AG04450 (cell line): ENCODE data around the gene GPR52. TPM values are rescaled to one million over a fixed set of nuclear protein-coding genes. Genes with fewer than 3 reads are reported as not detected.

ENCODE experiments used
- CTCF ChIA-PET: fragments of 300-600, 350-600 bp; formaldehyde crosslinking; extraction: SDS; loops from one replicate; lab custom pipeline; 2022; ENCODE audit warnings: antibody characterized with exemption, inconsistent platforms; lab: Charles Lee
- POLR2A ChIA-PET: fragments of 350-600 bp; formaldehyde crosslinking; extraction: SDS; loops from one replicate; lab custom pipeline; 2021; ENCODE audit warnings: antibody characterized with exemption, inconsistent platforms; lab: Yijun Ruan, JAX
- DNase-seq: peaks from one replicate; pipeline ENCODE4 v3.0.0-alpha.2; 2011; ENCODE audit warnings: low read depth, low spot score
- H3K27ac ChIP-seq: one replicate; pipeline ENCODE4 v1.5.1; 2012; ENCODE audit warnings: low read depth, low read length, control low read depth
- H3K27me3 ChIP-seq: one replicate; pipeline ENCODE4 v1.6.0; 2012; ENCODE audit warnings: low read length; ENCODE audit not compliant: control insufficient read depth, insufficient read depth
- H3K4me3 ChIP-seq: 2 replicates; pipeline ENCODE4 v1.5.1; 2011; ENCODE audit warnings: mild to moderate bottlenecking, low read depth, low read length, control low read depth
- H3K9me3 ChIP-seq: 2 replicates; pipeline ENCODE4 v1.5.1; 2012; ENCODE audit warnings: low read length; ENCODE audit not compliant: control insufficient read depth, insufficient read depth
- polyA plus RNA-seq: library from polyadenylated mRNA; depleted of rRNA; stranded (reverse); fragments of >200 nt; gene quantifications from 2 replicates; pipeline ENCODE4 v1.2.3, GENCODE V29; 2011
- TF ChIP-seq, protein P1 (sequence below): IDR thresholded peaks from 2 replicates; pipeline ENCODE4 v1.5.1; 2011; ENCODE audit warnings: low read depth, low read length, control low read depth, inconsistent platforms

The GPR52 gene
- polyA plus RNA-seq, 1 experiment: 0.10 TPM

DNA sequence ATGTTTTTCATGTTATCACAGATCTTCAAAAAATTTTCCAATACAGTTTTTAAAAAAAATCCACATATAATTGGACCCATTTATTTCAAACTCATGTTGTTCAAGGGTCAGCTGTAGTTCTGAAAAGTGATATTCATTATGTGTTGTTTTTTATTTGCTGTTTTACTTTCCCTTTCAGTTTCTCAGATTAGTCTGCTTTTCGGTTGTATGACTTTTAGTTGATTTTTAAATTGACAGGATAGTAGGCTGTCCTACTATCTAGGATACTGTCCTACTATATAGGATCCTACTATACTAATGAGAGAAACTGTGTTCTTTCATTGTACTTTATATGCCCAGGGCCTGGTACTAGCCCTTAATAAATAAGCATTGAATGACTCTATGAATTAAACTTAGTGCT is 33.6 kb upstream of the GPR52 start:
- no peaks in the 10 kb centered on the region for H3K9me3 ChIP-seq
- no peak overlapping the region for H3K4me3 ChIP-seq
- DNase-seq: no peak
- no peaks in the 10 kb centered on the region for H3K27me3 ChIP-seq
- TF ChIP-seq, protein P1, sequence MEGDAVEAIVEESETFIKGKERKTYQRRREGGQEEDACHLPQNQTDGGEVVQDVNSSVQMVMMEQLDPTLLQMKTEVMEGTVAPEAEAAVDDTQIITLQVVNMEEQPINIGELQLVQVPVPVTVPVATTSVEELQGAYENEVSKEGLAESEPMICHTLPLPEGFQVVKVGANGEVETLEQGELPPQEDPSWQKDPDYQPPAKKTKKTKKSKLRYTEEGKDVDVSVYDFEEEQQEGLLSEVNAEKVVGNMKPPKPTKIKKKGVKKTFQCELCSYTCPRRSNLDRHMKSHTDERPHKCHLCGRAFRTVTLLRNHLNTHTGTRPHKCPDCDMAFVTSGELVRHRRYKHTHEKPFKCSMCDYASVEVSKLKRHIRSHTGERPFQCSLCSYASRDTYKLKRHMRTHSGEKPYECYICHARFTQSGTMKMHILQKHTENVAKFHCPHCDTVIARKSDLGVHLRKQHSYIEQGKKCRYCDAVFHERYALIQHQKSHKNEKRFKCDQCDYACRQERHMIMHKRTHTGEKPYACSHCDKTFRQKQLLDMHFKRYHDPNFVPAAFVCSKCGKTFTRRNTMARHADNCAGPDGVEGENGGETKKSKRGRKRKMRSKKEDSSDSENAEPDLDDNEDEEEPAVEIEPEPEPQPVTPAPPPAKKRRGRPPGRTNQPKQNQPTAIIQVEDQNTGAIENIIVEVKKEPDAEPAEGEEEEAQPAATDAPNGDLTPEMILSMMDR: no peak
- ChIA-PET POLR2A (no interaction called here), CTCF (interaction anchor here (0.6 to 2.7 kb wide), 5 partner anchors 15 to 331 kb away, joined by 3 to 11 read pairs (median 6); no protein-coding TSS in a partner anchor)
- no peak overlapping the region for H3K27ac ChIP-seq

DNA sequence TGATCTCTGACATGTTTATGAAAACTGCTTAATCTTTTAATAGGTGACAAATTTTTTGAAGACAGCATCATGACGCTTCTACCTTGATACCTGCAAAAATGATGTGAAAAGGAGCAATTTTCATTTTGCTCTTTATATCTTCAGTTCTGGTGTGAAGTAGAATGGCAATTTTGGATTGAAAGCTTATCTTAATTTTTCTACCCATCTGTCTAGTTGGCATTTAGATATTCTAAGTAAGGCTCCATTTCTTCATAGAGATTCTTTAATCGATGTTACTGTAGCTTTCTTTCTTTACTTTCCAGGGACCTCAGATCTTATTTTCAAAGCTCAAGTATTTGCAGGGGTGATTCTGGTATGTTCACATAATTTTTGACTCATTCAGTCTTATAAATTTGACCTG is 32.3 kb upstream of the GPR52 start:
- ChIA-PET POLR2A (no interaction called here), CTCF (interaction anchor here (0.6 to 2.7 kb wide), 2 partner anchors 16 to 153 kb away, joined by 3 to 11 read pairs; no protein-coding TSS in a partner anchor)
- TF ChIP-seq, protein P1: no peak
- no peak overlapping the region for H3K27ac ChIP-seq
- no peak overlapping the region for H3K4me3 ChIP-seq
- H3K9me3 ChIP-seq: no peaks in the 10 kb centered on the region
- DNase-seq: no peak
- no peaks in the 10 kb centered on the region for H3K27me3 ChIP-seq

DNA sequence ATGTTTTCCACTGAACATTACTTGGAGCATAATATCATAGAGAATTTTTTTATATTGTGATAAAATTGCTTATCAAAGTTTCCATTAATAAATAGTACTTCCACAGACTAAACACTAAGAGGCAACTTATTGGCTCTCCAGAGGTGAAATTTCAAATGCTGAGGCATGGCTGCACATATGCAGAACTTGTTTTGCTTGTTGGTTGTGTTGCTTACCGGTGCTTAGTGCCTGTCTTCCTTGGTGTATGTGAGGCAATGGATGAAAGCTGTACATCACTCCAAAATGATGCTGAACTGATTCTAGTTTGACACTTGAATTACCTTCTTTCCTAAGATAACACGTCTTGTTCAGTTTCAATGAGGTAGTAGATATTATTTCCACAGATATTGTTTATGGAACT is 29.8 kb upstream of the GPR52 start:
- H3K27me3 ChIP-seq: no peaks in the 10 kb centered on the region

DNA sequence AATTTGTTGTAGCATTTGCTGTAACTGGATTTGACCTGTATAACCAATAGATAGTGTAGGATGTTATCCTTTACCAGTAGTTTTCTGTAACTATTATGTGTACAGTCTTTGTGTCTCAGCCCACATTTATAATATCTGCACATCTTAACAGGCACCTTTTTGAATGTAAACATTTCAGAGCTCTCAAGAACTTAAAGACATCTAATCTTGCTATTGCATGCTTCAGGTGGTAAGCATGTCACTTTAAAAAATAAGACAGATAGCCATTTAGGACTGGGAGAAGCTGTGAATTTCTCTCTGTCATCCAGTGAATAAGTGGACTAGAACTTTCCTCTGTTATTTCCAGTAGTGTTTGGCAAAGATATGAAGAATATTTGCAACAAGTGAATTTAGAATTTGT is 22.6 kb upstream of the GPR52 start:
- Histone ChIP-seq H3K9me3 (no peaks in the 10 kb centered on the region), H3K4me3 (no peak overlapping the region), H3K27me3 (no peaks in the 10 kb centered on the region), H3K27ac (no peak overlapping the region)
- TF ChIP-seq, protein P1: no peak
- ChIA-PET POLR2A (no interaction called here), CTCF (interaction anchor here (0.6 to 1.2 kb wide), 2 partner anchors 67 to 301 kb away, joined by 3 read pairs; no protein-coding TSS in a partner anchor)
- DNase-seq: no peak

More for the DNA sequence above, 29.8 kb upstream of the GPR52 start:
- CTCF ChIA-PET: no interaction called here
- H3K9me3 ChIP-seq: no peaks in the 10 kb centered on the region
- POLR2A ChIA-PET: no interaction called here
- no peak overlapping the region for H3K4me3 ChIP-seq
- H3K27ac ChIP-seq: no peak overlapping the region
- DNase-seq: no peak
- TF ChIP-seq, protein P1: no peak

DNA sequence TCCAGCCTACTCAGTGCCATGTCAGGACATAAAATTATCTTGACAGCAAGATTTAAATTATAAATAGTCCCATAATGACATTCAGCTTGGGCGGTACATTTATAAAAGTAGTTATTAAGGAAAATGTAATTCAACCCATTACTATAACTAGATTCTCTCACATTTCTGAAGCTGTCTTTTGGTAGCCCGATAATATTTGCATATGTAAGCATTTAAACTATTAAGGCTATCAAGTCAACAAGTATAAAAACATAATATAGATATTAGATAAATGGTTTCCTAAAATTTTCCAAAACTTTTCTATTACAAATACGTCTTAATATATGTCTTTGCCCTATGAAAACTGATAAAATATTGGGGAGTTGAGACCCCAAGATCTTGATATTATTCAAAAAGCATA is 21.6 kb upstream of the GPR52 start:
- H3K27ac ChIP-seq: no peak overlapping the region
- H3K4me3 ChIP-seq: no peak overlapping the region
- TF ChIP-seq, protein P1: no peak
- H3K27me3 ChIP-seq: no peaks in the 10 kb centered on the region
- POLR2A ChIA-PET: no interaction called here
- H3K9me3 ChIP-seq: no peaks in the 10 kb centered on the region
- no peak for DNase-seq
- CTCF ChIA-PET: interaction anchor here (0.6 kb wide), 1 partner anchor 322 kb away, joined by 3 read pairs; no protein-coding TSS in a partner anchor
